HG03060 (cell line): Measurements from ENCODE around the gene FREM2.

Experiments used
- ATAC-seq: cut with Tn5 transposase; IDR thresholded peaks from one replicate; pipeline ENCODE4 v1.9.1; 2021; ENCODE audit warnings: low read depth, moderate number of reproducible peaks; ENCODE audit not compliant: unreplicated experiment

Gene FREM2

GRCh38 chr13:38687246-38688229 lies 661 bp downstream of the FREM2 start:
- ATAC-seq, result no peak

GRCh38 chr13:38688674-38689073 lies 1.8 kb downstream of the FREM2 start:
- no peak for ATAC-seq

GRCh38 chr13:38690231-38690630 lies 3.4 kb downstream of the FREM2 start:
- no peak for ATAC-seq

- ATAC-seq, result no peak
Observed at GRCh38 chr13:38693168-38693567, 6.3 kb downstream of the FREM2 start.

- ATAC-seq, result no peak
Observed at GRCh38 chr13:38693641-38694040, 6.8 kb downstream of the FREM2 start.

GRCh38 chr13:38697197-38697596 lies 10.3 kb downstream of the FREM2 start:
- ATAC-seq, result no peak

- ATAC-seq, result no peak
Observed at GRCh38 chr13:38697628-38698333, 10.9 kb downstream of the FREM2 start.

- no peak for ATAC-seq
Observed at GRCh38 chr13:38700051-38700450, 13.2 kb downstream of the FREM2 start.

- ATAC-seq, result no peak
Observed at GRCh38 chr13:38702669-38703068, 15.8 kb downstream of the FREM2 start.

- no peak for ATAC-seq
Observed at GRCh38 chr13:38703255-38703654, 16.4 kb downstream of the FREM2 start.

- ATAC-seq, result no peak
Observed at GRCh38 chr13:38705365-38705764, 18.5 kb downstream of the FREM2 start.

- ATAC-seq, result no peak
Observed at GRCh38 chr13:38707460-38707859, 20.6 kb downstream of the FREM2 start.

- ATAC-seq, result no peak
Observed at GRCh38 chr13:38713046-38713445, 26.2 kb downstream of the FREM2 start.

- ATAC-seq, result no peak
Observed at GRCh38 chr13:38718374-38718773, 31.5 kb downstream of the FREM2 start.

GRCh38 chr13:38730332-38730731 lies 43.5 kb downstream of the FREM2 start:
- ATAC-seq, result no peak

GRCh38 chr13:38733146-38733545 lies 46.3 kb downstream of the FREM2 start:
- no peak for ATAC-seq

- ATAC-seq, result no peak
Observed at GRCh38 chr13:38735665-38736440, 49.0 kb downstream of the FREM2 start.

GRCh38 chr13:38743466-38743865 lies 56.6 kb downstream of the FREM2 start:
- ATAC-seq, result no peak

- no peak for ATAC-seq
Observed at GRCh38 chr13:38752686-38753085, 65.8 kb downstream of the FREM2 start.

GRCh38 chr13:38753878-38754277 lies 67.0 kb downstream of the FREM2 start:
- no peak for ATAC-seq

GRCh38 chr13:38755793-38756192 lies 68.9 kb downstream of the FREM2 start:
- ATAC-seq, result no peak
